ENCODE results near the gene CDC37.

DNA sequence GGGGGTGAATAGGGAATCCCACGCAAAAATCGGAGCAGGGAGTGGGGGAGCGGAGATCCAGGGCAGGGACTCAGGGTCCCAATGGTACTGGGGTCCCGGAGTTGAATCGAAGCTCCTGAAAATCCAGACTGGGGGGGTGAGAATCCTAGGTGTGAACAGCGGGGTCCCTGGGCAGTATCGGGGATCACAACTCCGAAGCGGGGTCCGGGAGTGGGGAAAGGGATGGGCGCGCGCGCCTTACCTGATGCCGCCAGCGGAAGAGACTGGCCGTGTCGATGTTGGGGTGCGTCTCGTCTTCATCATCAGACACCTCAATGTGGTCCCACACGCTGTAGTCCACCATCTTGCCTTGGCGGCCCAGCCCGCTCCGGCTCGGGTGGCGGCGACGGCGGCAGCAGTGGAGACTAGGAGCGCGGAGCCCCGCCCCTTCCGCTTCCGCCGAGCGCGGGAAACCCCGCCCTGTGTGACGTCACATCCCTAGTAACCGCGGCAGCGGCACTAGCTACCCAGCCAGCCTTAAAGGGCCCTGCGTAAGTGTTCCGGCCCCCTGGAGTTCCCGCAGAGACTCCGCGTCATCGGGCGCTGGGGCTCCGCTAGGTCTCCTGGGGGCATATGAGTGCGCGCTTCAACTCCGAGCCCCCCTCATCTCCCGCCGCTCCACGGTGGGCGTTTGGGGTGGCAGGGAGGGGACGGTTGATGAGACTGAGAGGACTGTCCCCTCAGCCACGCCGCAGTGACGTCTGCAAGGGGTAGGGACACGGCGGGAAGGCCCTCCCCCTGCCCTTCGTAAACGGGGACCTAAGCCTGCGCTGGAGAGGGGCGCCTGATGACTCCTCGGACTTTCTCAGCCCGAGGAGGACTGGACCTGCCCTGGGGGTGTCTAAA is at the start of gene CDC37:
- TF ChIP-seq, protein P1, sequence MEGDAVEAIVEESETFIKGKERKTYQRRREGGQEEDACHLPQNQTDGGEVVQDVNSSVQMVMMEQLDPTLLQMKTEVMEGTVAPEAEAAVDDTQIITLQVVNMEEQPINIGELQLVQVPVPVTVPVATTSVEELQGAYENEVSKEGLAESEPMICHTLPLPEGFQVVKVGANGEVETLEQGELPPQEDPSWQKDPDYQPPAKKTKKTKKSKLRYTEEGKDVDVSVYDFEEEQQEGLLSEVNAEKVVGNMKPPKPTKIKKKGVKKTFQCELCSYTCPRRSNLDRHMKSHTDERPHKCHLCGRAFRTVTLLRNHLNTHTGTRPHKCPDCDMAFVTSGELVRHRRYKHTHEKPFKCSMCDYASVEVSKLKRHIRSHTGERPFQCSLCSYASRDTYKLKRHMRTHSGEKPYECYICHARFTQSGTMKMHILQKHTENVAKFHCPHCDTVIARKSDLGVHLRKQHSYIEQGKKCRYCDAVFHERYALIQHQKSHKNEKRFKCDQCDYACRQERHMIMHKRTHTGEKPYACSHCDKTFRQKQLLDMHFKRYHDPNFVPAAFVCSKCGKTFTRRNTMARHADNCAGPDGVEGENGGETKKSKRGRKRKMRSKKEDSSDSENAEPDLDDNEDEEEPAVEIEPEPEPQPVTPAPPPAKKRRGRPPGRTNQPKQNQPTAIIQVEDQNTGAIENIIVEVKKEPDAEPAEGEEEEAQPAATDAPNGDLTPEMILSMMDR (IDR thresholded peaks at IDR 0.05), result no peak
- peak in 3 of 4 donors; percentile 69 to 90 (median 75) for TF ChIP-seq POLR2A (IDR thresholded peaks at IDR 0.05)

Data from upper lobe of left lung (tissue), 4 donors.